ENCODE results near the gene IRAK3. TPM values are rescaled to one million over a fixed set of nuclear protein-coding genes. Genes with fewer than 3 reads are reported as not detected.

The IRAK3 gene, protein sequence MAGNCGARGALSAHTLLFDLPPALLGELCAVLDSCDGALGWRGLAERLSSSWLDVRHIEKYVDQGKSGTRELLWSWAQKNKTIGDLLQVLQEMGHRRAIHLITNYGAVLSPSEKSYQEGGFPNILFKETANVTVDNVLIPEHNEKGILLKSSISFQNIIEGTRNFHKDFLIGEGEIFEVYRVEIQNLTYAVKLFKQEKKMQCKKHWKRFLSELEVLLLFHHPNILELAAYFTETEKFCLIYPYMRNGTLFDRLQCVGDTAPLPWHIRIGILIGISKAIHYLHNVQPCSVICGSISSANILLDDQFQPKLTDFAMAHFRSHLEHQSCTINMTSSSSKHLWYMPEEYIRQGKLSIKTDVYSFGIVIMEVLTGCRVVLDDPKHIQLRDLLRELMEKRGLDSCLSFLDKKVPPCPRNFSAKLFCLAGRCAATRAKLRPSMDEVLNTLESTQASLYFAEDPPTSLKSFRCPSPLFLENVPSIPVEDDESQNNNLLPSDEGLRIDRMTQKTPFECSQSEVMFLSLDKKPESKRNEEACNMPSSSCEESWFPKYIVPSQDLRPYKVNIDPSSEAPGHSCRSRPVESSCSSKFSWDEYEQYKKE
- total RNA-seq = 100 to 1,000 TPM in 1 of 4 donors, 10 to 100 TPM in 3; 62.3 to 136 (median 76.2) TPM

DNA sequence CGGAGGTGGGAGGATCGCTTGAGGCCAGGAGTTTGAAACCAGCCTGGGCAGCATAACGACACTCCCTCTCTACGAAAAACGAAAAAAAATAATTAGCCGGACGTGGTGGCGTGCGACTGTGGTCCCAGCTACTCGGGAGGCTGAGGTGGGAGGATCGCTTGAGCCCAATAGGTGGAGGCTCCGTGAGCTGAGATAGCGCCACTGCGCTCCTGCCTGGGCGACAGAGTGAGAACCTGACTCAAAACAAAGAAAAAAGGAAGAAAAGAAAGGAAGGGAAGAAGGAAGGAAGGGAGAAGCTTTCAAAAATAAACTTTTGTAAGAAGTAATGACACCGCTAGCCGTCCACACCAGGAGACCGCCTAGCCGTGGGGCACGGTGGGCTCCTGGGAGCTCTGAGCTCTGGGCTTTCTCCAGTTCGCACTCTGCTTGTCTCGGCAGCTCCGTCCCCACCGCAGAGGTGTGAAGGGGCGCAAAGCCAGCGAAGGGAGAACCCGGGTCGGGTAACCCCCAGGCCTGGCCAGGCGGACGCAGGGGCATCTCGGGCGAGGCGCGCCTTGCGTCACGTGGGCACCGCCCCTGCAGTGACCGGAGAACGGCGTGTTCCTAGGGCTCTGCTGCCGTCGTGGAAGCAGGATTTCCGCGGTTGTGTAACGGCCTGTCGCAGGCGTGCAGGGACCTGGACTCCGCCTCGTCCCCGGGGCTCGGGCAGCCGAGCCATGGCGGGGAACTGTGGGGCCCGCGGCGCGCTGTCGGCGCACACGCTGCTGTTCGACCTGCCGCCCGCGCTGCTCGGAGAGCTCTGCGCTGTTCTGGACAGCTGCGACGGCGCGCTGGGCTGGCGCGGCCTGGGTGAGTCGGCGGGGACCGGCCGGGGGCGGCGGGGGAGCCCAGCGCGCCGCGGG lies at the start of gene IRAK3:
TSS of gene IRAK3 (plus strand) at position 631 of the 902 bp plus-strand sequence. CDS start at position 717, 86 bp downstream.
- TF ChIP-seq, protein P1, sequence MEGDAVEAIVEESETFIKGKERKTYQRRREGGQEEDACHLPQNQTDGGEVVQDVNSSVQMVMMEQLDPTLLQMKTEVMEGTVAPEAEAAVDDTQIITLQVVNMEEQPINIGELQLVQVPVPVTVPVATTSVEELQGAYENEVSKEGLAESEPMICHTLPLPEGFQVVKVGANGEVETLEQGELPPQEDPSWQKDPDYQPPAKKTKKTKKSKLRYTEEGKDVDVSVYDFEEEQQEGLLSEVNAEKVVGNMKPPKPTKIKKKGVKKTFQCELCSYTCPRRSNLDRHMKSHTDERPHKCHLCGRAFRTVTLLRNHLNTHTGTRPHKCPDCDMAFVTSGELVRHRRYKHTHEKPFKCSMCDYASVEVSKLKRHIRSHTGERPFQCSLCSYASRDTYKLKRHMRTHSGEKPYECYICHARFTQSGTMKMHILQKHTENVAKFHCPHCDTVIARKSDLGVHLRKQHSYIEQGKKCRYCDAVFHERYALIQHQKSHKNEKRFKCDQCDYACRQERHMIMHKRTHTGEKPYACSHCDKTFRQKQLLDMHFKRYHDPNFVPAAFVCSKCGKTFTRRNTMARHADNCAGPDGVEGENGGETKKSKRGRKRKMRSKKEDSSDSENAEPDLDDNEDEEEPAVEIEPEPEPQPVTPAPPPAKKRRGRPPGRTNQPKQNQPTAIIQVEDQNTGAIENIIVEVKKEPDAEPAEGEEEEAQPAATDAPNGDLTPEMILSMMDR (IDR thresholded peaks at IDR 0.05) = no peak
- peak; percentile 57 for DNase-seq (ENCODE audit: low spot score)
- peak; percentile 91 for ATAC-seq (ENCODE audit: low FRiP score)

DNA sequence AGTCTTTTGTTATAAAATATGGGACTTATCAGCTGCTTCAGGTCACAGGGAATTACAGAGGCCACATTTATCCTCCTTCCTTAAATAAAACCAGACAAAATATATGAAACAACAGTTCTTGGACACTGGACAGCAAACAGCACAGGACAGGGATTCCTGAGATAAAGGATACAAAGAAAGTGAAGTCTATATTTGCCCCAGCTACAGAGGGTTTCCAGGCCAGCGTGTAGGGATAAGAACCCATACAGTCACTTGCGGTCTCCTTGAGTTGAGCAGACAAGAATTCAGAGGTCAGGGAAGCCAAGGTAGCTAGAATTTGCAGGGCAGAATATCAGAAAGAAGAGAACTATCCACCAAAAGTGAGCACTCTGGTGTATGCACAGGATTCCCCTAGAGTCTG lies 49.7 kb upstream of the IRAK3 start:
- DNase-seq (ENCODE audit: low spot score) (no peak), ATAC-seq (ENCODE audit: low FRiP score) (no peak)
- TF ChIP-seq, protein P1 (IDR thresholded peaks at IDR 0.05) = no peak

DNA sequence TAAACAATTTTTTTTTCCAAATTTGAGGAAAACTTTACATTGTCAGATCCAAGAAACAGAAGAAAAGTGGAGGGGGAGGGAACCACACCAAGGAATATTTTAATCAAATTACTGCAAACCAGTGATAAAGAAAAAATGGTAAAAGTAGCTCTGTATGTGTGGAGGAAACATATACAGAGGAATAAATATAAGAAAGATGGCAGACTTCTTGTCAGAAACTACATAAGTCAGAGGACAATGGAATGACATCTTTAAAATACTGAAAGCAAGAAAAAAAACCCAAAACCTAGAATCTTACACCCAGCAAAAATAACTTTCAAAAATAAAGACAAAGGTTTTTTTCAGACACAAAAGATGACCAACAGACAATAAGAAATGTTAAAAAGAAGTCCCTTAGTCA lies 48.3 kb upstream of the IRAK3 start:
- TF ChIP-seq, protein P1 (IDR thresholded peaks at IDR 0.05) = no peak
- ATAC-seq (ENCODE audit: low FRiP score) = no peak
- no peak for DNase-seq (ENCODE audit: low spot score)

DNA sequence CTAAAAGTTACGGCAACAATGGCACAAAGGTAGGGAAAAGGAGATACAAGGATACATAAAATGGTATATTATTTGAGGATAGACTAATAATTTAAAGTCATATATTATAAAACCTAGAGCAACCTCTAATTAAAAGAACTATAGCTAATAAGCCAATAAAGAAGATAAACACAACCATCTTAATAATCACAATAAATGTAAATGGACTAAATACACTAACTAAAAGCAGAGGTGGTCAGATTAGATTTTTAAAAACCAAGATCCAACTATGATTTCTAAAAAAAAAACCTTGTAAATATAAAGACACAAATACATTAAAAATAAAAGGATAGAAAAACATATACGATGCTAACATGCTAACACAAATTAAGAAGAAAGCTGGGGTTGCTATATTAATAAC lies 47.7 kb upstream of the IRAK3 start:
- TF ChIP-seq, protein P1 (IDR thresholded peaks at IDR 0.05) = no peak
- no peak for DNase-seq (ENCODE audit: low spot score)
- no peak for ATAC-seq (ENCODE audit: low FRiP score)

DNA sequence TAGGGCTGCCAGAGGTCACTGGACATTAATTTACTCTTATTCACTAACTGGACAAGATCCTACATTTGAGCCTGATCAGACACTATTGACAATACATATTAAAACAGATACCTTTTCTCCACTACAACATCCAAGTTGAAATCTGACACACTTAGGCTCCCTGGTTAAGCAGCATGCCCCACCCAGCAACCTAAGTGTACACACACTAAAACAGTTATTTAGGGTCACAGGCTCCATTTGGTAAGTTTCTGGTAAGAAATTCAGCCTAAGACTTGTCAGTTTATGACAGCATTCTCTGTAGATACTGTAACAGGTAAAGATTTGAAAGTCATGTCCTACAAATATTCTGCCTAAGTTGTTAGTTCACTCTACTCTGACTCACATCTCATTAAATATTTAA lies 46.2 kb upstream of the IRAK3 start:
- TF ChIP-seq, protein P1 (IDR thresholded peaks at IDR 0.05) = no peak
- DNase-seq (ENCODE audit: low spot score) = no peak
- ATAC-seq (ENCODE audit: low FRiP score) = no peak

DNA sequence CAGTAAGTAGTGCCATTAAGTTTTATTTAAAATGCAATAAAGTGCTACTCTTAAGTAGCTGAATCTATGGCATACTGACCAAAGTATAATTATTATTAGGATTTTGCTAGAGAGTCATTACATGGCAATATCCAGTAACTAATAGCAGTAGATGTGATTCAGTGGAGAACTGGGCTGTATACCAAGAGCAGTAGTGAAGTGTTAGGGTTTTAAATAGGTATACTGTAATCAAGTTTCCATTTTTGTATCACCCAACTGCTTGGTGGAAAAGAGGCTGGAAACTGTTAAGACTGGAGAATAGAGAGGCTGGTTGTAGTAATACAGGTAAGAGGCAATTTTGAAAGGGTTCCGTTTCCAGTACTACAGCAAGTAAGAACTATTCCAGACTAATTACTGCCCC lies 45.1 kb upstream of the IRAK3 start:
- ATAC-seq (ENCODE audit: low FRiP score) (no peak), DNase-seq (ENCODE audit: low spot score) (no peak)
- TF ChIP-seq, protein P1 (IDR thresholded peaks at IDR 0.05) = no peak
